ENCODE results near the gene NCAM2.

Gene NCAM2

DNA sequence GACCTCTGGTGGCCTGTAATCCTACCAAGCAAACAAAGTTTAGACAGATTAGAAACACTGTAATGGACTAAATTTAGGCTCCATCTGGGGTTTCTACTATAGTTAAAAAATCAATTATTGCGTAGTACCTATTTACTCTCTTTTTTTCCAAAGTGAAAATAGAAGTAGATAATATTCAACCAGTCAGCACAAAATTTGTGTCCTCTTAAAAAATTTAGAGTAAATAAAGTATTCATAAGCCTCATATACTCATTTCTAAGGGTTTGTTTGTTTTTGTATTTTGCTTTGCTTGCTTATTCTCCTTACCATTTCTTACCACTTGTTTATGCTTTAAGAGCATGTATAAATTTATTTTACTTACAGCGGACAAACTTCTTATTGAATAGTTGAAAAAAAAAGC, 54.5 kb downstream of the NCAM2 start:
- Histone ChIP-seq H3K9me3 (ENCODE audit: low read length) (no peaks in the 10 kb centered on the region), H3K4me3 (ENCODE audit: low read depth, low read length, poor library complexity, severe bottlenecking) (no peak overlapping the region), H3K4me2 (ENCODE audit: low read length) (no peak overlapping the region), H3K36me3 (ENCODE audit: insufficient read depth, low read length) (no peaks in the 10 kb centered on the region), H2AFZ (ENCODE audit: low read length) (no peak overlapping the region), H3K9ac (ENCODE audit: low read length) (no peak overlapping the region), H3K79me2 (ENCODE audit: insufficient read depth, low read length) (no peaks in the 10 kb centered on the region), H4K20me1 (ENCODE audit: insufficient read depth, low read length) (no peaks in the 10 kb centered on the region), H3K4me1 (ENCODE audit: insufficient read depth, low read length, severe bottlenecking) (no peaks in the 10 kb centered on the region), H3K27me3 (ENCODE audit: insufficient read depth, low read length) (no peaks in the 10 kb centered on the region), H3K27ac (ENCODE audit: low read depth, low read length, poor library complexity, severe bottlenecking) (no peak overlapping the region), H3F3A (ENCODE audit: insufficient read depth, low read length) (no peaks in the 10 kb centered on the region), H3K9me2 (ENCODE audit: low read depth, low read length) (no peaks in the 10 kb centered on the region)
- TF ChIP-seq, protein P1, sequence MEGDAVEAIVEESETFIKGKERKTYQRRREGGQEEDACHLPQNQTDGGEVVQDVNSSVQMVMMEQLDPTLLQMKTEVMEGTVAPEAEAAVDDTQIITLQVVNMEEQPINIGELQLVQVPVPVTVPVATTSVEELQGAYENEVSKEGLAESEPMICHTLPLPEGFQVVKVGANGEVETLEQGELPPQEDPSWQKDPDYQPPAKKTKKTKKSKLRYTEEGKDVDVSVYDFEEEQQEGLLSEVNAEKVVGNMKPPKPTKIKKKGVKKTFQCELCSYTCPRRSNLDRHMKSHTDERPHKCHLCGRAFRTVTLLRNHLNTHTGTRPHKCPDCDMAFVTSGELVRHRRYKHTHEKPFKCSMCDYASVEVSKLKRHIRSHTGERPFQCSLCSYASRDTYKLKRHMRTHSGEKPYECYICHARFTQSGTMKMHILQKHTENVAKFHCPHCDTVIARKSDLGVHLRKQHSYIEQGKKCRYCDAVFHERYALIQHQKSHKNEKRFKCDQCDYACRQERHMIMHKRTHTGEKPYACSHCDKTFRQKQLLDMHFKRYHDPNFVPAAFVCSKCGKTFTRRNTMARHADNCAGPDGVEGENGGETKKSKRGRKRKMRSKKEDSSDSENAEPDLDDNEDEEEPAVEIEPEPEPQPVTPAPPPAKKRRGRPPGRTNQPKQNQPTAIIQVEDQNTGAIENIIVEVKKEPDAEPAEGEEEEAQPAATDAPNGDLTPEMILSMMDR (IDR thresholded peaks at IDR 0.05; ENCODE audit: low read length), result no peak
- TF ChIP-seq EZH2 (IDR thresholded peaks at IDR 0.05; ENCODE audit: borderline replicate concordance, low read length), result no peak

DNA sequence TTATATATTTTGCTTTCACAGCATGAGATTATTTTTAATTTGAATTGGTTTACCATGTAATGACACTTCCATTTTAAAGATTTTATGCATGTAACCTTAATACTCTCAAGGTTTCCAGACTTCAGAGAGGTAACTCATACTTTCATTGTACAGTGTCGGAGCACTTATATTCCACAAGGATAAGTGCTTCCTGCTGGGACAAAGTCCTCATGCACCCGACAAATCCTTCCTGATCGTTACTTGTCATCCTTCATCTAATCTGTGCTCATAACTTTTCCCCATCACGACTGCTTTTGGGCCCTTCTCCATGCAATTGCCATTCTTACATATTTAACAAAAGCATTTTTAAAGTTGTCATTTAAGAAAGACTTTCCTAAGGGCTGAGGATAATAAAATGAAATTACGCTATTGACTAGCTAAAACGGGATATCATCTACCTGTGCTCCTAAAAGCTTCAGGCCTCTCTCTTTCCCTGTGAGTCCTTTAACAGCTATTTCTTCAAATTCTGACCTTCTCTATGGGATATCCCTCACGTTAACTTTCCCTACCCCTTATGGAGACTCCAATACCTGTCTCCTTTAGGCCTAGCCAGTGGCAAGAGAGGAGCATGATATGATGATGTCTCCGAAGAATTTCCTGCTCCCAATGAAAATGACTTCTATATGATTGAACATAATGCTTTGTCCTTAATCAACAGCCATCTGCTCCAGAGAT, 59.3 kb downstream of the NCAM2 start:
- H3K27ac ChIP-seq (ENCODE audit: low read depth, low read length, poor library complexity, severe bottlenecking), result no peak overlapping the region
- H3K4me1 ChIP-seq (ENCODE audit: insufficient read depth, low read length, severe bottlenecking), result no peaks in the 10 kb centered on the region
- H3K79me2 ChIP-seq (ENCODE audit: insufficient read depth, low read length), result no peaks in the 10 kb centered on the region
- H3K9me2 ChIP-seq (ENCODE audit: low read depth, low read length), result no peaks in the 10 kb centered on the region
- H3K4me2 ChIP-seq (ENCODE audit: low read length), result no peak overlapping the region
- H3K9me3 ChIP-seq (ENCODE audit: low read length), result no peaks in the 10 kb centered on the region
- TF ChIP-seq EZH2 (IDR thresholded peaks at IDR 0.05; ENCODE audit: borderline replicate concordance, low read length), result no peak
- TF ChIP-seq, protein P1 (IDR thresholded peaks at IDR 0.05; ENCODE audit: low read length), result no peak
- H4K20me1 ChIP-seq (ENCODE audit: insufficient read depth, low read length), result no peaks in the 10 kb centered on the region
- no peaks in the 10 kb centered on the region for H3F3A ChIP-seq (ENCODE audit: insufficient read depth, low read length)
- H3K4me3 ChIP-seq (ENCODE audit: low read depth, low read length, poor library complexity, severe bottlenecking), result no peak overlapping the region
- H3K9ac ChIP-seq (ENCODE audit: low read length), result no peak overlapping the region
- no peaks in the 10 kb centered on the region for H3K36me3 ChIP-seq (ENCODE audit: insufficient read depth, low read length)
- H3K27me3 ChIP-seq (ENCODE audit: insufficient read depth, low read length), result no peaks in the 10 kb centered on the region
- H2AFZ ChIP-seq (ENCODE audit: low read length), result no peak overlapping the region

GRCh38 chr21:21063828-21064227, 65.6 kb downstream of the NCAM2 start:
- H3K4me1 ChIP-seq (ENCODE audit: insufficient read depth, low read length, severe bottlenecking), result no peaks in the 10 kb centered on the region
- H3K9me3 ChIP-seq (ENCODE audit: low read length), result no peaks in the 10 kb centered on the region
- no peak overlapping the region for H3K27ac ChIP-seq (ENCODE audit: low read depth, low read length, poor library complexity, severe bottlenecking)
- H3K79me2 ChIP-seq (ENCODE audit: insufficient read depth, low read length), result no peaks in the 10 kb centered on the region
- no peak overlapping the region for H3K4me3 ChIP-seq (ENCODE audit: low read depth, low read length, poor library complexity, severe bottlenecking)
- no peak overlapping the region for H3K4me2 ChIP-seq (ENCODE audit: low read length)
- no peak for TF ChIP-seq EZH2 (IDR thresholded peaks at IDR 0.05; ENCODE audit: borderline replicate concordance, low read length)
- H3K9ac ChIP-seq (ENCODE audit: low read length), result no peak overlapping the region
- no peaks in the 10 kb centered on the region for H3F3A ChIP-seq (ENCODE audit: insufficient read depth, low read length)
- H3K27me3 ChIP-seq (ENCODE audit: insufficient read depth, low read length), result no peaks in the 10 kb centered on the region
- H2AFZ ChIP-seq (ENCODE audit: low read length), result no peak overlapping the region
- H4K20me1 ChIP-seq (ENCODE audit: insufficient read depth, low read length), result no peaks in the 10 kb centered on the region
- no peaks in the 10 kb centered on the region for H3K9me2 ChIP-seq (ENCODE audit: low read depth, low read length)
- no peaks in the 10 kb centered on the region for H3K36me3 ChIP-seq (ENCODE audit: insufficient read depth, low read length)

- Histone ChIP-seq H3K9ac (ENCODE audit: low read length) (no peak overlapping the region), H3F3A (ENCODE audit: insufficient read depth, low read length) (no peaks in the 10 kb centered on the region), H3K4me3 (ENCODE audit: low read depth, low read length, poor library complexity, severe bottlenecking) (no peak overlapping the region), H3K27me3 (ENCODE audit: insufficient read depth, low read length) (no peaks in the 10 kb centered on the region), H3K27ac (ENCODE audit: low read depth, low read length, poor library complexity, severe bottlenecking) (no peak overlapping the region), H3K36me3 (ENCODE audit: insufficient read depth, low read length) (no peaks in the 10 kb centered on the region), H3K9me2 (ENCODE audit: low read depth, low read length) (no peaks in the 10 kb centered on the region), H3K9me3 (ENCODE audit: low read length) (no peaks in the 10 kb centered on the region), H3K4me2 (ENCODE audit: low read length) (no peak overlapping the region), H2AFZ (ENCODE audit: low read length) (no peak overlapping the region), H3K4me1 (ENCODE audit: insufficient read depth, low read length, severe bottlenecking) (no peaks in the 10 kb centered on the region), H3K79me2 (ENCODE audit: insufficient read depth, low read length) (no peaks in the 10 kb centered on the region), H4K20me1 (ENCODE audit: insufficient read depth, low read length) (no peaks in the 10 kb centered on the region)
- TF ChIP-seq, protein P1 (IDR thresholded peaks at IDR 0.05; ENCODE audit: low read length), result no peak
- TF ChIP-seq EZH2 (IDR thresholded peaks at IDR 0.05; ENCODE audit: borderline replicate concordance, low read length), result no peak
Observed at GRCh38 chr21:21064353-21064752, 66.1 kb downstream of the NCAM2 start.

Data from OCI-LY1 (cell line).